NCI-H82 treated with DMSO at 0.1 percent for 48 hours (cell line): ENCODE data around the gene SLC35E4.
"Not testable (repeated sequence)": the region's sequence is repeated elsewhere in the genome, so short reads cannot be mapped to it uniquely, and the experiment has no call there.

ENCODE experiments used
- DNase-seq: peaks from one replicate; lab custom pipeline; 2025; ENCODE audit not compliant: unreplicated experiment; lab: John Stamatoyannopoulos, UW

Gene SLC35E4

DNA sequence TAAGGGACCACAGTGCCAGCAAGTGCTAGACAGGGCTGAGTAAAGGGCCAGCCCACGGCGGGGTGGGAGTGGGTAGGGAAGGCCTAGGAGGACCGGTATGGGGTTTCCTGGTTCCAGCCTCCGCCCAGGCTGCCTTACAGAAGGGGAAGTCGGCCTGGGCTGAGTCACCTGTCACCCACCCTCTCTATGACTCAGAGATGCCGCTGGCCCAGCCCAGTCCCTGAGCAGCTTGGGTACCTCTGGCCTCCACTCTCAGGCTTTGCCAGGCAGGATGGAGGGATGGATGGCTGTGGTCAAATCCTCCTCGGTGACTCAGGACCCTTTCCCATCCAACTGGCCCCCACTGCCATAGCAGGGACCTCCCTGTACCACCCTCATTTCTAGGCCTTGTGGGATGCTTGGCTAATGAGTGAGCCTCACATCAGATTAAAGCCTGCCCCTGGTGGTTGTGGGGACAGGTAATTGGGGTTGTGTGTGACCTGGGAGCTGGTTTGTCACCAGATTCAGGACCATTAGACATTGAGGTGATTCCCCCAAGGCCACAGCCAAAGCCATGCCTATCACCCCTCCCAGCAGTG lies 13.9 kb downstream of the SLC35E4 start:
- no peak for DNase-seq

DNA sequence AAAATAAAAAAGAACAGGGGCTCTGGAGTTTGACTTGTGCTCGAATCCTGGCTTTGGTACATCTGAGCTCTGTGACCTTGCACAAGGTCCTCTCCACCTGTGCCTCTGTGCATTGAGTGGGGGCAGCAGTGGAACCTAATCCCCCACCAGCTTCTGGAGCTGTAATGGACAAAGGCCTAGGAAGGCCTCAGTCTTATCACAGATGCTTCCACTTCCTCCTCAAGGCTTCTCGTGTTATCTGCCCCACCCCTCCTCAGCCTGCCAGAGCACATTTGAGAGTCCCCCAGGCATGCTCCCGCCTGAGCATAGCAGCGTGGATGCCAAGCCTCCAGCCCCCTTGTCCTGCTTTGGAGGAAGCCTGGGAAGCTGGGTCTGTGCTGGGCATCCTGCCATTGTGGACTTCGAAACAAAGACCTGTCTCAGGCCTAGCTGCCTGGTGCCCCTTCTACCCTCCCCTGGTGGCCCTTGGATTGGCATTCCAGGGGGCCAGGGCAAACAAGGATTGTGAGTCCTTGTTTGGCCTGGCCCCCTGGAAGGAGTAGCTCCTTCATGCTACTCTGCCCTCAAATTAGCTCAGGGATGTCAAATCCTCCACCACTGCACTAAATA lies 15.0 kb downstream of the SLC35E4 start:
- DNase-seq: no peak

DNA sequence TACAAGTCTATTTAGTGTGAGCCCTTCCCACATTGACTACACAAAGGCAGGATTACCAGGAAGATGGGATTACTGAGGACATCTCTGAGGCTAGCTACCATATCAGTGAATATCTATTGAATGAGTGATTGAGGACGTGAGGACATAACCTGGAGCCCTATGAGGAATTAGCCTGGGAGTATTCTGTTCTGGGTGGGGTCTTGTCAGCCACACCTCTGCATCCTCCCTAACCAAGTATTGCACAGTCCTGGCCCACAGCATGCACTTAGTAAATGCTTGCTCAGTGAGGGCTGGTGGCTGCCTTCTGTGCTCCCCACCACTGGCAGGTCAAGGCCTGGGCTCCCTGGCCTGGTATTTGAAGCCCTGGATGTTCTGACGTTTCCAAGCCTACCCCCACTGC lies 17.3 kb downstream of the SLC35E4 start:
- no peak for DNase-seq

DNA sequence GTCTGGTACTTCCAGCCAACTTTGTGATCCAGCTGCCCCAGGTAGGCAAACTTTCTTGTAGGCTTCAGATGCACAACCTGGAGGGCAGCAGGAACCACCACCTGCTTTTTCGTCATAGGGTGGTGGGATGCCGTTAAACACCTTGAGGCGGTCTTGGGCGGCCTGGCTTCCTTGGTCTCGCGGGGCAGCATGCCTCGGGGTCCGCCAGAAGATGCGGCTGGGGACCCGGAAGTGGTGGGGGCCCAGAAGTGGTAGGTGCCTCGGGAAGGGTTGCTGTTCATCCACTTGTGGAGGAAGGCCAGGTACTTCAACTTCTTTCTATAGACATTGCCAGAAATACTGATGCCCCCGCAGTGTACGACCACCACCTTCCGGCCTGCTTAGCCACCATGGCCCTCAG lies 18.8 kb downstream of the SLC35E4 start:
- no peak for DNase-seq

DNA sequence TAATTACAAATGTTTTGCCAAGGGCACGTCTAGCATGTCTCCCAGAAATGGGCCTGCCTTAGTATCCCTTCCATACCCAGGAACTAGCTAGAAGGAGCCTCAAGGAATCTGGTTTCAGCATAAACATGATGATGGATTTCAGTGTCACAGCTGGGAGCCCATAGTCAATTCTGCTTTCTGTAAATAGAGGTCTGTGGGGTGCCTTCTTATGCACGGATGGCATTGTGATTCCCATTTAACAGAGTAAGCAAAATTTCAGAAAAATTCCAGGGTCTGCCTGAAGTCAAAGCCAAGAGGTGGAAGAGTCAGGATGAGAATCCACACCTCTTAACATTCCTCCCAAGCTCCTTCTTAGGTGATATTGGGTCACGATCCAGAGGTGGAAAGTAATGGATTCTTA lies 20.0 kb downstream of the SLC35E4 start:
- no peak for DNase-seq

DNA sequence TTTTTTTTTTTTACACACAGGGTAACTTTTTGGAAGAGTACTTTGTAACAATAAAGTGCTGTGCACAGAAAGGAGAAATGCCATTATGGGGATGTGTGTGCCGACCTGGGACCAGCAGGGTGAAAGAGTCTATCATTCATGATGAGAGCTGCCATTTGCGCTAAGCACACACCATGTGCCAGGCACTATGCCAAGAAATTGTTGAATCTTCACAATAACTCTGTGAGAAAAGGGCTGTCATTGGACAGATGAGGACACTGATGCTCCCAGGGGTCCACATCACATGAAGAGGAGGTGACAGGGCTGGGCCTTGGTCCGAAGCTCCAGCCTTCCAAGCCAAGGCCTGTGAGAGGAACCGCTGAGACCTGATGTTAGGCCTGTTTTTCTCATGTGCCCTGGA lies 26.5 kb downstream of the SLC35E4 start:
- no peak for DNase-seq

DNA sequence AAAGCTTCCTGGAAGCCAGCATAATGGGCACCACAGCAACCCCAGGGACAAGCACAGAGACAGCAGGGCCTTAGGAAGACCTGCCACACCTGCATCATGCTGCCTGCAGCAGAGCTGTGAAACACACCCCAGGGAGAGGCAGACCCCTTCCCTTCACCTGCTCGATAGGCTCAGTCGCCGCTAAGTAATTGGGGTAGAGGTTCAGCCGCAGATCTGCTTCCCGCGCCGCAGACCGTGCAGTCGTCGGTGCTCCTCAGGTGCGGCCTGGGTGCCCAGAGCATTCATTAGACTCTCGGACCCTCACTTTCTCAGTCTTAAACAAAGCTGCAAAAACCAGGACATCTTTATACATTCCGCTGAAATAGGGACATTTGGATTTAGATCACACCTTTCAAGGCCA lies 29.2 kb downstream of the SLC35E4 start:
- DNase-seq: no peak

DNA sequence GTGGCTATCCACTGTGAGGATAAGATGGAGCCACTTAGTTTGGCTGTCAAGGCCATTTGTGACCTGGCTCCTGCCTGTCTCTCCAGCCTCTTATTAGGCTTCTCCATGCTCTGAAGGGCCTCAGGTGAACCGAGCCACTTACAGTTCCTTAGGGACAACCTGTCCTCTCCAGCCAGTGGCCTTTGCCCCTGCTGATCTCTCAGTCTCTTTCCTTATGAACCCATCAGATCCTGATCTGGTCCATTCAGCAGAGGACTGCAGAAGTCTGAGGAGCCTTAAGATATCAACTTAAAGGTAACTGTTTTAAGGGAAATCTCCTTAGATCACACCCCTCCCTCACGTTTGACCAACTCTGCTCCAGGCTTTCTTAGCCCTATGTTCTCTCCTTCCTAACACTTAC lies 29.7 kb downstream of the SLC35E4 start:
- DNase-seq: no peak

DNA sequence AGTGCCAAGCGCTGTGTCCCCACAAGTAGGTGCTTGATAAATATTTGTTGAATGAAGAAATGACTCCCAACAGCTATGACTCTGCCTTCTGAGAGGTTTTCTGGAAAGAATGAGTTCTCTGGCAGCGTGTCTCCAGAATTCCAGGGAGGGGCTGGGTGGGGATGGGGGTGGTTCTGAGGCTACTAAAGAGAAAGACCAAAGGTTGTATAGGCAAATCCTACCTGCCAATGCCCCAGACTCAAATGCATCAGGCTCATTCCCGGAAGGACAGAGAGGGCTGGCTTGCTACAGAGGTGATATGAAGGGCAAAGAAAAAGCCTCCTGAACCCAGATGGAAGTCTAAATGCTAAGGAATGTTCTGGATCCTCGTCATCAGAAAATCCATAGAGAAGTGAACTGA lies 30.2 kb downstream of the SLC35E4 start:
- no peak for DNase-seq

DNA sequence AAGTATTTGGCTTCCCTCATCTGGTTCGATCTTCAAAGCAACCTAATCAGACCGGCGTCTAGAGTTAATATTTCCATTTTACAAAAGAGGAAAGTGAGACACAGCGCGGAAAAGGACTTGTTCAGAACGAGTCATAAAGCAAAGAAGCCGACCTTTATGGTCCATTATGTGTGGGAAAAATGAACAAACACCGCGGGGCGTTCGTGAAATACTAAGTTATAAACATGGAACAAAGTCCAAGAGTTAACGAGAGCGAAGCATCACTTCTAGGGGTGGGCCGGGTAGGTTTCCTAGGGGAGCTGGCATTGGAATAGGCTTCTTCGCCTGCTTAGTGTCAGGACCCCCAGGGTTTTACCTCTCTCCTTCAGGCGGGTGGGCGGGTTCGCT lies 31.5 kb downstream of the SLC35E4 start:
- DNase-seq: no peak

DNA sequence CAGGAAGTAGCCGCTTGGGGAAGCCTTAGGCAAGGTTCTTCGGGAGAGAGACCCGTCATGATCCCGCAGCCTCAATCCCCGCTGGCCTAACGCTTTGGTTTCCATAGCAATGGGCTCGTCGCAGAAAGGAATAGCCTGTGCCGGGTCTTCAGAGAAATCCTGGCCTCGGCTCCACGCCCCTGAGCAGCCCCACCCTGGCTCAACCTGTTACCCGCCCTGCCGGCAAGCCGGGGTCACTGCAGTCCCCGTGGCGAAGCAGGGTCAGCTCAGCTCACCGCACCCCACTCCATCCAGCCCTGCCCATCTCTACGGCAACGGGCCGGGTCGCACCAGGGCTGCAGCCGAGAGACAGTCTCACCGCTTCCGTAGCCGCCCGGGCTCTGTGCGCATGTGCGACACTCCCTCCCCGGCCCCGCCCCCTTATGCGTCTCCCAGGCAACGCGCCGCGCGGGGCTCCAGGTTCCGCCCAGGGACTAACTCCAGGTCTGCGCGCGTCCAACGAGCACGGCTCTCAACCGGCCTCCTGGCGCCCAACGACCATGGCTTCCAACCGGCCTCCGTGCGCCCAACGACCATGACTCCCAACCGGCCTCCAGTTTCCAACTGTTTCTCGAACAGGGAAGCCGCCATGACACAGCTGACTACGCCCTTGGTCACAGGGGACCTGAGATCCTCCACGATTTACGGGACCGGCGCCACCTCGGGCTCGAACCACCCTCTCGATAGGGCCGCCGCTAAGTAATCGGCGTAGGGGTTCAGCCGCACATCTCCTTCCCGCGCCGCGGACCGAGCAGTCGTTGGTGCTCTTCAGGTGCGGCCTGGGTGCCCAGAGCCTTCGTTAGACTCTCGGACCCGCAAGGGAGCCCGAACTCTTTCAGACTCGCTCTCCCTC lies 32.2 kb downstream of the SLC35E4 start, which contains the start of gene DUSP18:
TSS of gene DUSP18 (minus strand) at position 382 of the 892 bp plus-strand sequence. CDS start 3,872 bp downstream, outside the sequence.
- DNase-seq: peak; percentile 33

DNA sequence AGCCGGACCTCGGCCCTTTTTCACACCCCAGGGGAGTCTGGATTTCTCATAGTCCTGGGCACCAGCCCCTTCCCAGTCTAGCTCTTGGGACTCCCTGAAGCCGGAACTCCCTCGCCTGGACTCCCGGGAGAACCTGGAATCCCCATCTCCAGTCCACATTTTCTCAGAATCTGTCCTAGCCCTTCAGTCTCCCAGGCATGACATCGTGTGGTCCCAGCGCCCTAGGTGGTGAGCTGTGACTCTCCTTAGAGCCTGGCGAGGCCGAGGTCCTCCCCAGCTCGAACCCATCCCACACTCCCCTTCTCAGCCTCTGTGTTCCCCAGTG lies 32.8 kb downstream of the SLC35E4 start:
- DNase-seq: no peak

DNA sequence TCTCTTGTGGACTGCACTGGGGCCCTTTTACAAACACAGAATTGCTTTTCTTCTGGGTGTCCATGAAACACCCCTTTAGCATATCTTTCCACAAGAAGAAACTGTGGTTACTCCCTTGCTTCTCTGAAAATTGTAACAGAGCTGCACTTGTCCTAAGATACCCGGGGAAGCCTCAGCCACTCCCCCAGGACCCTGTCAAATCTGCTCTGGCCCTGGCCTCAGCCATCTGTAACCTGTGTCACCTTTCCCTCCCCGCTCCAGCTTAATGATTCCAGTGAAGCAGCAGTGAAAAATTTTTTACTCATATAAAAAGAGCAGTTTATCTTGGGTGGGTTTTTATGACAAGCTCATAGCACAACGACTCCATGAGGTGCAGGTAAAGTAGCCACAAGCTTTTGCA lies 35.5 kb downstream of the SLC35E4 start:
- no peak for DNase-seq

DNA sequence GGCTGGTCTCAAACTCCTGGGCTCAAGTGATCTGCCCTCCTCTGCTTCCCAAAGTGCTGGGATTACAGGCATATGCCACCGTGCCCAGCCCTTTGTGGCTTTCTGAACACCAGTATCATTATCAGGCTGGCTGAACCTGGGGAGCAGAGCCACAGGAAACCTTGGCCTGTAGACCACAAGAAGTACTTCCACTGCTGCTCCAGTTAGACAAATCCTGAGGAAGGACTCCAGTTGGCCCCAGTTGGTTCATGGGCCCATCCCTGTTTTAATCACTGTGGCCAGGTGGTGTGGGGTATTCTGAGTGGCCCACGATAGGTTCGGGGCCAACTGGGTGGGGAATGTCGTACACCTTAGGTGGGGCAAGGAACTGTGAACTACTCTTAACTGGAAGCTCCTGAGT lies 37.6 kb downstream of the SLC35E4 start:
- no peak for DNase-seq

DNA sequence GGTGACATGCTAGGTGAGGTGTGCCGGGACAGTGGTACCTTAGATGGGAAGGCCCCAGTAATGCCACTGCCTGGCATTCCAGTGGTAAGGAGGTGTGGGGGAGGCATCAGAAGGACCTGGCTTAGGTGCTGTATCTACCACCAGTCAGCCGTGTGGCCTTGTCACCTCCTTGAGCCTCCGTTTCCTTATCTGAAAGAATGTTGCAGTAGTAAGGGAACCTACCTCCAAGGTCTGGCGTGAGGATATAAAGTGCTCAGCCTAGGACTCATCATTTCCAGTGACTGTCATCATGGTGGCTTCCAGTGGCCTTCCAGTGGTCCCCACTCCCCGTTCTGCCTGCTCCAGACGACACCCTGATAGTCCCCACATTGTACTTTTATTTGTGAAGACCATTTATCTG lies 38.9 kb downstream of the SLC35E4 start:
- no peak for DNase-seq

DNA sequence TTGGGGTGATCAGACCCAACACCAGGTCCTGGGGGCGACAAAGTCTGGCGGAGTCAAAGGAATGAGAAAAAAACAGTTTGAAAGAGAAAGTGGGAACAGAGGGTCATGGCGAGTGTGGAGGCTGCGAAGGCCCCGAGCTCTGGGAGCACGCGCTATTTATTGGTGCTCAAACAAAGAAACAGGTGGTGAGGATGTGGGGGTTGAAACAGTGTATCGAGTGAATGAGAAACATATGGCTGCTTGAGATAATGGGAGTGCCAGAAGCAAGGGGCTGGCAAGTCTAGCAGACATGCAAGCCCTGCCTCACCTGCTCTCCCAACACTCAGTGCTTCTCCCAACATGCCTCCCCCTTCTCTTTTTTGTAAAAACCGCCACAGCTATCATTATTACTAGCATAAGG lies 39.9 kb downstream of the SLC35E4 start:
- DNase-seq: peak; percentile 14

DNA sequence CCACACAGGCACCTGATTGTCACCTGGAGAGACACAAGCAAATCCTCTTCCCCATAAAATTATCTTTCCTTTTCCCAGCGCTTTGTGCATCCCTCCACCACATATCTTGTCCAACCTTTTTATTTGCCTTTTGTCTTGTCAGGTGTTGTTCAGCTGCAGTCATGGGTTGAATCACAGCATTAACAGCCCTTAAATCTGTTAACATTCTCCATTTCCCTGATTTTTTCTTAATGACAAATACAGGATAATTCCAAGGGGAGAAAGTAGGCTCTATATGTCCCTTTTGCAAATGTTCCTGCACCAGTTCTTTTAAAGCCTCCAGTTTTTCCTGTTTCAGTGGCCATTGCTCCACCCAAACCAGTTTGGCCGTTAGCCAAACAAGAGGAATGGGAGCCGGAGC lies 41.0 kb downstream of the SLC35E4 start:
- DNase-seq: not testable (repeated sequence)

DNA sequence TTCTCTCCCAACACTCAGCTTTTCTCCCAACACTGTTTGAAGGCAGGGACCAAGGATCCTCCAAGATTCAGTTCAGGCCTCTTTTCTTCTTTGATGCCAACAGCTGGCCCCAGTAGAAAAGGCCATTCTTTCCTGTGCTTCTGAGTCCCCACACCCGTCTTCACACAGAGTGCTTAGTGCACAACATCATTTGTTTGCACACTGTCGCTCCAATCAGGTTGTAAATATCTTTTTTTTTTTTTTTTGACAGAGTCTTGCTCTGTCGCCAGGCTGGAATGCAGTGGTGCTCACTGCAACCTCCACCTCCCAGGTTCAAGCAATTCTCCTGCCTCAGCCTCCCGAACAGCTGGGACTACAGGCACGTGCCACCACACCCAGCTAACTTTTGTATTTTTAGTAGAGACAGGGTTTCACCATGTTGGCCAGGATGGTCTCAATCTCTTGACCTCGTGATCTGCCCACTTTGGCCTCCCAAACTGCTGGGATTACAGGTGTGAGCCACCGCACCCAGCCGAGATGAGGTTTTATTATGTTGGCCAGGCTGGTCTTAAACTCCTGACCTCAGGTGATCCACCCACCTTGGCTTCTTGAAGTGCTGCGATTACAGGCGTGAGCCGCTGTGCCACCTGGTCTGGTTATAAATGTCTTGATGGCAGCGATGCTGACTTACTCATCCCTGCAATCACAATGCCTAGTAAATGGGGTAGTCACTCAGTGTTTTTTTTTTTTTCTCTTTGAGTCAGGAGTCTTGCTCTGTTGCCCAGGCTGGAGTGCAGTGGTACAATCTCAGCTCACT lies 44.5 kb downstream of the SLC35E4 start:
- not testable (repeated sequence) for DNase-seq

DNA sequence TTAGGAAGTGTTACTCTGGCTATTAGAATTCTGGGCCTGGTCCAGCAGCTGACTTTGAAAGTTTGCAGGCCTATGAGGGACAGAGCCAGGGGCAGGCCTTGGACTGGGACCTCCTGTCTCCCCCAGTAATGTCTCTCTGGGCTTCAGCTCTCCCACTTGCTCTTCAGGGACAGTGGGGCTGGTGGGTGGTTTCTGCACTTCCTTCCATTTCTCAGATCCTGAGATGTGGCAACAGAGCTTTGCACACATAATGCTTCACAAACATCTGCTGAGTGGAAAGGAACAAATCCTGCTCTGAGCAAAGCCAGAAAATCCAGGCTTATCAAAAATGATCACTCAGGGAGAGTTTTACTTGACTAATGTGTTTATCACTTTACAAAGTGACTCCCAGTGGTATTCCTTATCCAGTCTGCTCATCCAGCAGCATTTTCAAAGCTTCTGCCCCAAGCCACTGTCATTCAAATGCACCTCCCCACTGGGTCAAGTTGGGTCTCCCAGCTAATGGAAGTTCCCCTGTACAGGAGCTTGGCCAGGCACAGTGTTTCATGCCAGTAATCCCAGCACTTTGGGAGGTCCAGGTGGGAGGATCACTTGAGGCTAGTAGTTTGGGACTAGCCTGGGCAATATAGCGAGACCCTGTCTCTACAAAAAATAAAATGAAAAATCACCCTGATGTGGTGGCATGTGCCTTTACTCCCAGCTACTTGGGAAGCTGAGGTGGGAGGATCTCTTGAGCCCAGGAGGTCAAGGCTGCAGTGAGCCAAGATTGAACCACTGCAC lies 45.6 kb downstream of the SLC35E4 start:
- no peak for DNase-seq

DNA sequence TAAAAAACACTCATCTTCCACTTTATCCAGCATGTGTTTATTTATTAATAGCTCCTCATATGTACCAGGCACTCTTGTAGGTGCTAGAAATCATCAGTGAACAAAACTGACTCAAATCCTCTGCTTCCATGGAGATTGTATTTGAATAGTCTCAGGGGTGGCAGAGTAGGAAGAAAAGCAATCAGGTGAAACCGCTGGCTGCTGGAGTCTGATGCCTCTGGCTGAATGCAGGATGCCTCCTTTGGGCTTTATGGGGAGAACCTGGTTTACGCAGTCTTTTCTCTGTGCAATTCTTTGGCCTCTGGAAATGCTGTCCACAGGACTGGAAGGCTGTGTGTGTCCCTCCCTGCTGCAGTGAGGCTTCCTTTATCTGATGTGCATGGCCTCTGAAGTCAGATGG lies 46.2 kb downstream of the SLC35E4 start:
- no peak for DNase-seq

DNA sequence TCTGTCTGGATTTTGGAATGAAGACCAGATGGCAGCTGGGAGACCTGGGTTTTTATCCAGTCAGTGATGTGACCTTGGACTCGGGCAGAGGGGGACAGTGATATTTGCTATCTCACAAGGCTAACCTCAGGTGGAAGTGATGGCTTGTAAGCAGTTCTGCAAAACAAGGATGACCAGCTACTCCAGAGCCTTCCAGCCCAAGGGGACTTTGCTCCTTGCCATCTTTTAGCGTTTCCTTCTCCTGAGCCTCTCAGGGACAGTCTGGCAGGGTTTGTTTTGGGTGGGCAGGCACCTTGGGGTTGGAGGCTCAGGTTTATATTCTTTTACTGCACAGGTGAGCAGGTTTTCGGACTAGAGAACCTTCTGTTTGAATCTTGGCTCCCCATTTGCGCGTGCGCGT lies 49.6 kb downstream of the SLC35E4 start:
- DNase-seq: no peak
